Measurements from ENCODE around the gene ROCK2.

ROCK2 gene

GRCh38 chr2:11344342-11344955, at the start of gene ROCK2:
Gene ROCK2, minus strand, starts transcription at chr2:11344636. Its CDS starts 500 bp downstream, at chr2:11344136.
- peak; percentile 50 for DNase-seq (ENCODE audit: low read depth)

- DNase-seq (ENCODE audit: low read depth) = no peak
Measured at GRCh38 chr2:11393711-11394236, 49.3 kb upstream of the ROCK2 start.

GRCh38 chr2:11391942-11392266, 47.5 kb upstream of the ROCK2 start:
- DNase-seq (ENCODE audit: low read depth) = no peak

GRCh38 chr2:11390399-11390658, 45.9 kb upstream of the ROCK2 start:
- DNase-seq (ENCODE audit: low read depth) = no peak

- no peak for DNase-seq (ENCODE audit: low read depth)
Measured at GRCh38 chr2:11389551-11390398, 45.3 kb upstream of the ROCK2 start.

- DNase-seq (ENCODE audit: low read depth) = no peak
Measured at GRCh38 chr2:11389052-11389420, 44.6 kb upstream of the ROCK2 start.

GRCh38 chr2:11388262-11389051, 44.0 kb upstream of the ROCK2 start:
- no peak for DNase-seq (ENCODE audit: low read depth)

GRCh38 chr2:11387843-11388242, 43.4 kb upstream of the ROCK2 start:
- no peak for DNase-seq (ENCODE audit: low read depth)

GRCh38 chr2:11387100-11387390, 42.6 kb upstream of the ROCK2 start:
- DNase-seq (ENCODE audit: low read depth) = no peak

- no peak for DNase-seq (ENCODE audit: low read depth)
Measured at GRCh38 chr2:11385847-11386246, 41.4 kb upstream of the ROCK2 start.

GRCh38 chr2:11385216-11385615, 40.8 kb upstream of the ROCK2 start:
- DNase-seq (ENCODE audit: low read depth) = no peak

- no peak for DNase-seq (ENCODE audit: low read depth)
Measured at GRCh38 chr2:11379558-11379957, 35.1 kb upstream of the ROCK2 start.

- no peak for DNase-seq (ENCODE audit: low read depth)
Measured at GRCh38 chr2:11377928-11378545, 33.6 kb upstream of the ROCK2 start.

- DNase-seq (ENCODE audit: low read depth) = no peak
Measured at GRCh38 chr2:11376071-11376470, 31.6 kb upstream of the ROCK2 start.

GRCh38 chr2:11375689-11376027, 31.2 kb upstream of the ROCK2 start:
- no peak for DNase-seq (ENCODE audit: low read depth)

- no peak for DNase-seq (ENCODE audit: low read depth)
Measured at GRCh38 chr2:11375025-11375688, 30.7 kb upstream of the ROCK2 start.

- no peak for DNase-seq (ENCODE audit: low read depth)
Measured at GRCh38 chr2:11373096-11373495, 28.7 kb upstream of the ROCK2 start.

GRCh38 chr2:11371092-11371937, 26.9 kb upstream of the ROCK2 start:
- no peak for DNase-seq (ENCODE audit: low read depth)

- DNase-seq (ENCODE audit: low read depth) = no peak
Measured at GRCh38 chr2:11370377-11371091, 26.1 kb upstream of the ROCK2 start.

- DNase-seq (ENCODE audit: low read depth) = no peak
Measured at GRCh38 chr2:11368059-11368572, 23.7 kb upstream of the ROCK2 start.
